Upper lobe of left lung (tissue), 4 donors: ENCODE data around the gene PTGDS.

ENCODE experiments used
- POLR2A ChIP-seq, 4 donors: fragments of 450-650 bp; IDR thresholded peaks; one replicate each; pipeline ENCODE4 v1.5.1; 2016 to 2017; ENCODE audit warnings: antibody characterized with exemption in 4 of 4, mild to moderate bottlenecking in 2 of 4
- POLR2AphosphoS5 ChIP-seq, 2 donors: sonication (generic); formaldehyde crosslinking; IDR thresholded peaks; one replicate each; pipeline ENCODE4 v1.5.1; 2017; ENCODE audit warnings: antibody characterized with exemption in 2 of 2
- TF ChIP-seq, protein P1 (sequence below), 6 experiments: fragments of 450-650 bp in 4 of 6; fragments of 200-600 bp in 2 of 6; sonication (generic) in 2 of 6; IDR thresholded peaks; one replicate each; pipeline ENCODE4 v1.5.1; 2016 to 2019; ENCODE audit warnings: antibody characterized with exemption in 6 of 6

DNA sequence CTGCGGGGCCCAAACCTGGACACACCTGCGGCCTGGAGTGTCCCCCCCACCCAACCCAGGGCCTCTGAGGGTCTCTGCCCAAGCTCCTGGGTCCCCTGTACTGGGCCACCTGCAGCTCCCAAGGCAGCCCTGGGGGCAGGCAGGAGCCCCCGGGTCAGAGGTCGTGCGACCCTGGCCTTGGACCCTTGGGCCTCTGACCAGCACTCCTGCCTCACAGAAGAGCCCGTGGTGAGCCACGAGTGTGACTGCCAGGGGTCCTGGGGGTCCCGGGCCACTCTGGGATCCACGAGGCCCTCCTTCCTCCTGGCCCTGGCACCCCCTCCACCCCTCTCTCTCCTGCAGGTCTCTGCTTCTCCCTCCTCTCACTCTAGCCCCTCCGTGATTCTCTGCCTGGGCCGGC lies 5.0 kb upstream of the PTGDS start:
- TF ChIP-seq, protein P1, sequence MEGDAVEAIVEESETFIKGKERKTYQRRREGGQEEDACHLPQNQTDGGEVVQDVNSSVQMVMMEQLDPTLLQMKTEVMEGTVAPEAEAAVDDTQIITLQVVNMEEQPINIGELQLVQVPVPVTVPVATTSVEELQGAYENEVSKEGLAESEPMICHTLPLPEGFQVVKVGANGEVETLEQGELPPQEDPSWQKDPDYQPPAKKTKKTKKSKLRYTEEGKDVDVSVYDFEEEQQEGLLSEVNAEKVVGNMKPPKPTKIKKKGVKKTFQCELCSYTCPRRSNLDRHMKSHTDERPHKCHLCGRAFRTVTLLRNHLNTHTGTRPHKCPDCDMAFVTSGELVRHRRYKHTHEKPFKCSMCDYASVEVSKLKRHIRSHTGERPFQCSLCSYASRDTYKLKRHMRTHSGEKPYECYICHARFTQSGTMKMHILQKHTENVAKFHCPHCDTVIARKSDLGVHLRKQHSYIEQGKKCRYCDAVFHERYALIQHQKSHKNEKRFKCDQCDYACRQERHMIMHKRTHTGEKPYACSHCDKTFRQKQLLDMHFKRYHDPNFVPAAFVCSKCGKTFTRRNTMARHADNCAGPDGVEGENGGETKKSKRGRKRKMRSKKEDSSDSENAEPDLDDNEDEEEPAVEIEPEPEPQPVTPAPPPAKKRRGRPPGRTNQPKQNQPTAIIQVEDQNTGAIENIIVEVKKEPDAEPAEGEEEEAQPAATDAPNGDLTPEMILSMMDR (IDR thresholded peaks at IDR 0.05): no peak
- TF ChIP-seq POLR2A (IDR thresholded peaks at IDR 0.05) (no peak), POLR2AphosphoS5 (IDR thresholded peaks at IDR 0.05) (no peak)
